Vagina (tissue), 2 donors: ENCODE measurements around the gene HNRNPH1.

Experiments used
- CTCF ChIP-seq, 3 experiments: fragments of 450-650 bp in 2 of 3; fragments of 200-600 bp in 1 of 3; sonication (generic) in 1 of 3; IDR thresholded peaks; one replicate each; pipeline ENCODE4 v1.5.1; 2017 to 2019; ENCODE audit warnings: antibody characterized with exemption in 3 of 3, mild to moderate bottlenecking in 2 of 3, moderate library complexity in 2 of 3
- POLR2A ChIP-seq, 2 donors: fragments of 450-650 bp; IDR thresholded peaks; one replicate each; pipeline ENCODE4 v1.6.1; 2017; ENCODE audit warnings: antibody characterized with exemption in 2 of 2, mild to moderate bottlenecking in 2 of 2, moderate library complexity in 2 of 2

GRCh38 chr5:179606071-179606909 lies 17.2 kb downstream of the HNRNPH1 start:
- TF ChIP-seq CTCF (IDR thresholded peaks at IDR 0.05) (no peak), POLR2A (IDR thresholded peaks at IDR 0.05) (no peak)
